GM18870 (cell line): Measurements from ENCODE around the gene EPB41L2.
"Not testable (repeated sequence)": the region's sequence is repeated elsewhere in the genome, so short reads cannot be mapped to it uniquely, and the experiment has no call there.

Source experiments
- ATAC-seq: cut with Tn5 transposase; IDR thresholded peaks from one replicate; pipeline ENCODE4 v1.9.1; 2021; ENCODE audit warnings: moderate library complexity; ENCODE audit not compliant: unreplicated experiment

EPB41L2 gene

DNA sequence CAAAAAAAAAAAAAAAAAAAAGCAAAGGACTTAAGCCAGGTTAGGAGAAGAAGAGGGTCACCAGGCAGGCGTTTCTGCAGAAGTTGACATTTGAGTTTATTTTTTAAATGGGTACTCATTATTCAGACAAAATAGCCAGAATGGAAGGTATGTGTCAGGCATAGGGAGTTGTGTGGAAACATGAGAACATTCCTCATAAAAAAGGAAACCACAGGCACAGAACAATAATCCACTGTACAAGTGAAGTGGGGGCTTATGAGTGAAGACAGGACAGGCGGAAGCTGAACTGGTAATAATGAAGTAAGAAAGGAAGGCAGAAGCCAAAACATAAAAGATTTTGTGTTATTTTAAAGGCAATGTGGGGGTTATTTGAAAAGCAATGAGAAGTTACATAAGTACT lies 104.6 kb downstream of the EPB41L2 start:
- ATAC-seq: no peak

DNA sequence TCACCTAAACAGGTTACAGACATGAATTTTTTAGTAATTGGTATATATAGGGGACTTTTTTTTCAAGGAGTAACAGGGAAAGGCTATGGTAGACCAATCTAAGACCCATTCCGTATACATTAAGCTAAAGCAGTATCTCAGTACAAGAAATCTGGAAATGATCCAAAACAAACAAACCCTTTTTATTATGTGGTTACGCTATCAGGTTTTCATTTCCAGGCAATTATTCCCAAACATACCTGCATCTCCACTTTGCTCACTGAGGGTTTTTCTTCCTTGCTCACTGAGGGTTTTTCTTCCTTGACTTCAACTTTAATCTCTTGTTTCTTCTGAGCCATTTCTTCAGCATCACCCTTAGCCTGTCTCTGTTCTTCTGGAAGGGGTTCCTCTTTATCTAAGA lies 107.3 kb downstream of the EPB41L2 start:
- no peak for ATAC-seq

DNA sequence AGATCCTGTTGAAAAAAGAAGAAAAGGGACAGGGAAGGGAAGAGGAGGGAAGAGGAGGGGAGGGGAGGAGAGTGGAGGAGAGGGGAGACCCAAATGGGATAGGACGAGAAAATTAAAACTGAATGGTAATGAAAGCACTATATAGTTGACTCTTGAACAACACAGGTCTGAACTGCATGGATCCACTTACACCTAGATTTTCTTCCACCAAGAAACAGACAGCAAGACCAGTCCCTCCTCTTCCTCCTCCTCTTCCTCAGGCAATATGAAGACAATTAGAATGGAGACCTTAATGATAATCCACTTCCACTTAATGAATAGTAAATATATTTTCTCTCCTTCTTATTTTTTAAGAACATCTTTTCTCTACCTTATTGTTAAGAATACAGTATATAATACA lies 113.5 kb downstream of the EPB41L2 start:
- ATAC-seq: no peak

DNA sequence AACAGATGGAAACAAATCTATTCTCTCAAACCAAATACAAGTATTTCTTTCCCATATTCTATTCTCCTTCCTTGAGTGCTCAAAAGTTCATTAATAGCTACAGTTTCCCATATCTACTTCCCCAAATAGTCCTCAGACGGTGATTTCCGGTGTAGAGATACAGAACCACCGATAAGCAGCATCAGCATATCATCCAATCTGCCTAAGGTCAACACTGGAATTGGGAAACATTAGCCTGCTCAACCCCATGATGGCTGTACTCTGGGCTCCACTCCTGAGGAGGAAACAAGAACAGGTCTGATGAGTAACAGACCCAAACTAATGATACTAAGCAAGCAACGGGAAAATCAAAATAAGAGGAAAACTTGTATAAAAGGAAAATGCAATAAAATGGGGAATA lies 115.6 kb downstream of the EPB41L2 start:
- ATAC-seq: no peak

DNA sequence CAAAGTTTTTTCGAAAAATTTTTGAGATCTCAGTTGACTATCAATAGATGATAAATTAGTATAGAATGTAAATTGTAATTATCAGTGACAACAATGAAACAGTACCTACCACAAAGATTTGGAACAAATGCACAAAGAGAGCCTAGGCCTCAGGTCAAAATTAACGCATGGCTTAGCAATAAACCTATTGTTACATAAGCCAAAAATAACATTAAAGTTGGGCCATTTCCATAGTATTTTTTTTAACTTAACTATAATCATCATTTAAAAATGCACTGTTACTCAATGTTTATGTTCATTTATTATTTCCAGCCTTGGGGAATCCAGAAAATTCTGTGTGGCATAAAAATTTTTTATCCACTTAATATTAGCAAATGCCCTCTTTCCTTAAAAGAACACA lies 117.0 kb downstream of the EPB41L2 start:
- ATAC-seq: no peak

DNA sequence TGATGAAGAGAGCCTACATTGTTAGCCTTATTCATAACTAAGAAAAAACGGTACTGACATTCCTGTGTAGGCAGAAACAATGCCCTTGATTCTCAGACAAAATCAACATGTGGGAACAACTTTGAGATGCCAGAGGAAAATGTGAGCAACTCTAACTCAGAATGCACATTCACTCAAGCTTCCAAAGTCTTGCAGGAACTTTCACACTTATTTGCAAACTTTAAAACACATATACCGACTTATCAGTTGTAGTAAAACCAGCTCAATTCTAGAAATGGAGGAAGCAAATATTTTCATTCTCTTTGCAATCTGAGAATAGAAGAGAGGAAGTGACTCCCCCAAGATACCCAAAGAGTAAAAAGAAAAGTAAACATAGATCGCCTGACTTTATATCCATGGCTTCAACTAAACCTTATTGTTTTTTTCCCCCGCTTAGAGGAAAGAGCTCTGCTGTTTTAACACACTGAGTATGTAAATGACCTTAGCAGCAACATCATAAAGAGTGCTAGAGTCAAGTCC lies 117.6 kb downstream of the EPB41L2 start:
- ATAC-seq: no peak

DNA sequence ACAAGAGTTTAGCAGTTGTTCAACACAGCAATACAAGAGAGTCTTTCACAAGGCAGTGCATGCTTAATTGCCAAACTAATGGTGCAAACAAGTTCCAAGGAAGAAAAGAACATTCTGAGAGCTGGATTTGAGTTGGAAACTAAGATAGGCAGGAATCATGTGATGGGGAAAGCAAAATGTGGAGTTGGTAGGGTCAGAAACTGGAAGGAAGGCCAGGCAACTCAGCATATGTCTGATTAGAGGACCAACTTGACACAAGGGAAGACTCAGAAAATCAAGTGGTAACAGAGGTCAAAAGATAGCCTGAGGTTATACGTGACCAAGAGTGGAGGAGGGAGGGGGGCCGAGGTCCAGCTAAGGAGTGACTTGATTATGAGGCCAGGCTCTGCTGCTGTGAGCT lies 118.6 kb downstream of the EPB41L2 start:
- ATAC-seq: no peak

DNA sequence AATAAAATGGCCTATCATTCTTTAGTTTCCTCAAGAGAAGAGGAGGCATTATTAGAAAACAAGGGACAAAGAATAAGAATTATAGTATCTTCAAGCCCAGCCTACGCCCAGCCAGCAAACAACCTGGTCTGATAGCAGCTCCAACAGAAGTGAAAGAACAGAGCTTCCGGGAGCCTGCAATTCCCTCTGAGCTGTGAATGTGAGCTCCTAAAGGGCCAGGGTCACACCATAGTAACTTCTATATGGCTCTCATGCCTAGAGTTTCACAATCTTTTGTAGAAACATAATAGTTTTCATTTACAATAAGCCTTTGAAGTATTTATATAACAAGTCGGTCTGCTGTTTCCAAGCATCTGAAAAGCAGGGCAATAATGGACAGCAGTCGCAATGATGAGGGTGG lies 119.3 kb downstream of the EPB41L2 start:
- ATAC-seq: no peak

DNA sequence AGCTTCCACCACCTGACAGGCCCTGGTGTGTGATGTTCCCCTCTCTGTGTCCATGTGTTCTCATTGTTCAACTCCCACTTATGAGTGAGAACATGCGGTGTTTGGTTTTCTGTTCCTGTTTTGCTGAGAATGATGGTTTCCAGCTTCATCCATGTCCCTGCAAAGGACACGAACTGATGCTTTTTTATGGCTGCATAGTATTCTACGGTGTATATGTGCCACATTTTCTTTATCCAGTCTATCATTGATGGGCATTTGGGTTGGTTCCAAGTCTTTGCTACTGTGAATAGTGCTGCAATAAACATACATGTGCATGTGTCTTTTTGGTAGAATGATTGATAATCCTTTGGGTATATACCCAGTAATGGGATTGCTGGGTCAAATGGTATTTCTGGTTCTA lies 120.3 kb downstream of the EPB41L2 start:
- not testable (repeated sequence) for ATAC-seq

DNA sequence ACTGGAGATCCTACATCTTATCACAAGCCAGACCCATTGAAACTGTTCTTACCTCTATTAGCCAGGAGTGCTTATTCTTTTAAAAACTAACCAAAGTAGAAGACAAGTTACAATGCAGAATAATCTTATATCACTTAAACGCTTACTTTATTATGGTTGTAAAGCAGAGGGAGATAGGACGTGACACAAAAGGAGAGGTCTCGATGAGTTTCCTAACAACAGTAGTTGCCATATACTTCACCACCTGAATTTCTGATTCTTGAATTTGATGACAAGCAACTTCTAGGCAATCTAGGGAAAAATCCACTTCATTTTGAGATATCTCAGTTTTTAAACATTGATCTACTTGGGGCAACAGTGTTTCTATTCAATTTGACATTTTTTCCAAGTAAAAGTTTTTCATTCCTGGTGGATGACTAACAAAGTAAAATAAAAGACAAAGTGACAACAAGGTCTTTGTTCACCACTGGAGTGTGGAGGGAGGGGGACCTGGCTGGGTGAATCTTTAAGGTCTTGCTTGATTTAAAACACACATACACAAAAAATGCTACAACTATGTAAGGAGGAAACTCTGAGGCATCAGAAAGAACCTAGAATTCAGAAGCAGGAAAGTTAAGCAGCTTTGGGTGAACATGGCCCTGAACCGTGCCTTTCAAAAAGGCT lies 125.0 kb downstream of the EPB41L2 start:
- no peak for ATAC-seq

DNA sequence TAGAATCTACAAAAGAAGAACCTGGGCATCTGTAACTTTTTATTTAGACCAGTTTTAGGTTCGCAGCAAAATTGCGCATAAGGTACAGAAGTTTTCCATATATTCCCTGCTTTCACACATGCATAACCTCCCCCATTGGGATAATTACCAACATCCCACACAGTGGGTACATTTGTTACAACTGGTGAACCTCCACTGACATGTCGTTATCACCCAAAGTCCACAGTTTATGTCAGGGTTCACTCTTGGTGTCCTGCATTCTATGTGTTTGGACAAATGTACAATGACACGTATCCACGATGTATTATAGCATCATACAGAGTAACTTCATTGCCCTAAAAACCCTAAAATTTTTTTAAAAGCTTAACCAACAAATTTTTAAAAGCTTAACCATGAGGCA lies 126.1 kb downstream of the EPB41L2 start:
- ATAC-seq: no peak

DNA sequence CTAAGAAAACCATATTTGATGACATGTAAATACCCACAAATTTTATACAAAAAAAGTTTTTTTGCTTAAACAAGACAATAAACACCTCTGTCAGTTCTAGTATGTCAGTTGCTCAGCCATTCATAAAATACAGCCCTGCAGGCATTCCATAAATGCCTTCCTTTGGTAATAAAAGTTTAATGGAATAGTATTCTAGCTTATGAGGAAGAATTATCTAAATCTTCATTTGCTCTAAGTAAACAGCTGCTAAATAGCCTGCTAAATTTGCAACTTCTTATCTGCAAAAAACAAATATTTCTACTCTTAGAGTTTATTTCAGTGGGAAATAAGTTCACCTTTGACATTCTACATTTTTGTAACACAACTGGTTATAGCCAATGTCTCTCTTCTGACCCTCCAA lies 127.1 kb downstream of the EPB41L2 start:
- no peak for ATAC-seq

DNA sequence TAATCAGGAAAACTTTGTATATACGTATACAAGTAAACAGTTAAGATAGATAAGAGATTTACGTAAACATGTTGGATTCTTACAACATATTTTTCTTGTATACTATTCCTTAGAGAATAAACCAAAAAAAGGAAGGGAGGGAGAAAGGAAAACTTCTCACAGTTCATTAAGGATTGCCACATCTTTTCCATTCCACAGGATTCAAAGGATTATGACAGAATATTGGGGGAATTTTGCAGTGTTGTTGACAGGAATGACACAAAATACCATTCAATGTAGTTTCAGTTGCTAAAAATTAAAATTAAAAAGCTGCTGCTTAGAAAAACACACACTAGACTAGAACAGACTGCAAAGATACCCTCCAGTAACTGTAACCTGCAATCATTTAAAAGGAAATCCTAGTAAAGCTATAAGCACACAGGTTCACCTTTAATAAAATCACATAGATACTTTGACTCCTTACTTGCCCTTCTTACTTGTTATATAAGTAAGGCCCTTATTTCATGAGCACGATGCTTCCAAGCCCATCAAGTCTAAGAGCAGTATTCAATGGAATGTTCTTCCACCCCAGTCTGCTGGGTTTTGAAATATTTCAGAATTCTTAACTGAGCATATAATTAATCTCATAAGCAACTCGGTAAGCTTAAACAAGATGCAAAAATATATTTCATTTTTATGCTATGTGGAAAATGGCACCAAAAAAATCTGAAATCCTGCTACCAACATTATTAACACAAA lies 128.0 kb downstream of the EPB41L2 start:
- no peak for ATAC-seq

DNA sequence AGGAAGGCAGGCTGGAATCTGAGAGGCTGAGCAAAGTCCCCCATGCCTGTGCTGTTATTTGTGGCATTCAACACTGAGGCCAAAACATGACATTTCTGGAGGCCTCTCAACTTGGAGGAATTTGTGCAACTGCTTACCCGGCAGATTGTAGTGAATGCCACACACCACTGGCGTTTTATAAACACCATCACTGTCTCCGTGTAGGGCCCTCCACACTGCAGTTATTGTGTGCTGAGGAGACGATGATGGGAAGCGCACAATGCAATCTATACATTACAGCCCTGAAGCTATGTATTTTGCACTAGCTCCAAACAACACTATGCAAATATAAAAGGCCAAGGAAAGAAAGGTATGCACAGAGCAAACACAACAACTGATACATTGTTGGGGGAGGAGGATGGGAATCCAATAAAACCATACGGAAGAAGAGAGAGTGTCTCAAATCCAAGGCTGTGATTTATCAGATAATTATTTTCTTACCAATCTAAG lies 129.3 kb downstream of the EPB41L2 start:
- no peak for ATAC-seq

DNA sequence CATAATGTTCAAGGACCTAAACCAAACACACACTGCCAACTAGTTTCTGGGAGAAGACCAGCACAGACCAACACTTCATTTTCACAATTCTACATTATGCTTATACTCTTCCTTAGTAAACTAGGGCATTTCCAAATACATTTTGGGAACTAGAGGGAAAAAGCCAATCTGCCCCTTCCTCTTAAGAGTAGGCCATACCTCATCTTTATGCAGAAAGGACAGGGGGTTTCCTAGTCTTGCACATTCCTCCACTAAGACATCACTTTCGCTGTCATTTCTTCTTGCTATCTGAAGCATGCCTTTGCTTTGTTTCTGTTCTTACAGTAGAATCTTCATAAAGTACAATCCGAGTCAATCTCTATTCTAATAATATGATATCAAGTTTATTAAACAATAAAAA lies 130.1 kb downstream of the EPB41L2 start:
- no peak for ATAC-seq

DNA sequence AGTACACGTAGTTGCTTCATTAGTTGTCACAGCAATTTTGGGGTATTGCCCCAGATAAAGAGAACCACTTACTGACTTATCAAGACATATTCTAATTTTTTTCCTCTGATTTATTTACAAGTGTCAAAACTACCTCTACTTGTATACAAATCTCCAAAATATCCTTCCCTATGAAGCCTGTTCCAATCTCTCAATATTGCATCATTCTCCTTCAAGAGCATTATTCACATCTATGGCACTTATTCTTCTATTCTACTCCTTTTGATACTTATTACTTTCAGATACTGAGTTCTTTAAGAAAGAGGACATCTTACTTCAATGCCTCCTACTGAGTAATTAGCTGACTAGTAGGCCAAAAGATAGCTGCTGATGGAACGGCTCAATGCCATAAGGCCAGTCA lies 130.6 kb downstream of the EPB41L2 start:
- no peak for ATAC-seq

DNA sequence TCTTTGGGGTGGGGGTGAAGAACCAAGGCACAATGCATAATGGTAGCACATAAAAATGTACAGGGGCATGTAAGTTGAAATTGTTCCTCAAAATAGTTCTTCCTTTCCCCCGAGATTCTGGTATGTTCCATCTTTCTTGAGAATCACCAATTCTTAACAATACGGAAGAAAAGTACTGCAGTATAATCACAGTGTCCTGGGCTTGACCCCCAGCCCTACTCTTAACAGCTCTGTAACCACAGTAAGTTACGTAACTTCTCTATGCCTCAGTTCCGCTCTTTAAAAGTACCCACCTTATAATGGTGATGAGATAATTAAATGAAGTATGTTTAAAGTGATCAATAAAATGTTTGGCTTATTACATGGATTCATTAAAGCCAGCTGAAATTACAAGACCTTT lies 131.4 kb downstream of the EPB41L2 start:
- ATAC-seq: no peak

DNA sequence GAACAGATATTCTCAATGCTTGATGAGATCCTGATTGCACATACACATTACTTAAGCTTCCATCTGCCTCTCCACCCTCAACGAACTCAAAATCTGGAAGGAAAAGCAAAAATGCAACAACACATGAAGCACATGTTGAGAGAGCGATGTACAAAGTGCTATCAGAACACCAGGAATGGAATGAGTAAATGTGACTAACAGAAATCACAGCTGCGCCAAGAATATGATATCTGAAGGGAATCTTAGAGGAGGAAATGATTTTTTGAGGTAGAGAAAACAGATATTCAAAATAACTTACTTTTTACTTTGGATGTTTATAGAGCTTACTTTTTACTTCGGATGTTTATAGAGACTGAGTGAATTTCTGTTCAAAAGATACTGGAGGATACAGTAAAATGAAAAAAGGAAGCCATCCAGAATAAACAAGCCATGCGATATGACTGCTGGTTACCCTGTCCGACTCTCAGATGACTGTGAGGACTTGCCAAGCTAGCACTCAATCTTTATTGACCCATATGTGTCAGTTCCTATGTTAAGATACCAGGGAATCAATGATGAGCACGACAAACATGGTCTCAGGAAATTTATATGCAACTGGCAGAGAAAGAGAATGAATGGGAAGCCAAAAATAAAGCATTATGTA lies 133.9 kb downstream of the EPB41L2 start:
- ATAC-seq: no peak

DNA sequence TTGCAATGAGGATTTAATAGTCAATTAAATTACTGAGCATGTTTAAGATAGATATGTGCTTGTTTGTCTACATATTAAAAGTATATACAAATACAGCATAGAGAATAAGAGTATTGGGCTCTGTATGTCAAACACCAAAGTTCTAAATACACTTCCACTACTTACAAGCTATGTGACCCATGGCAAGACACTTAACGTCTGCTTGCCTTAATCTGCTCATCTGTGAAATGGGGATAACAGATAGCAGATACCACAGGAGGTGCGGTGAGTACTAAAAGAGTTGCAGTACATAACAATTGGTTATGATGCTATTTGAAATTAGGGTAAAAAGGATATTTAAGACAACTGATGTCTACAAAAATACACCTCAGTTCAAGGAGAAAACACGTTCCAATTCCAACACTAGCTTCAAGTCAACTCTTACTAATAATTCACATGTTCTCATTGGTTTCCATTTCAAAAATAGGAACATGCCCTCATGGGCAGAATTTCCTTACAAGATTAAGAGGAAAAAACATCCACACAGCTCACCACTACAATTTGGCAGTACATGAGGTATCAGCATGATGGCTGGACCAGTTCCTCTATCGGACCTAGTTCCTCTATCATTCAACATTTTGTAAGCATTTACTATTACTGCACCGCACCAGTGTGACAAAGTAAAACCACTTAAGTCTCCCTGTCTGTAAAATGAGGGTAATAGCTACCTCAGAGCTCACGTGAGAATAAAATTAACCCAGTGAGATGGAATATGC lies 134.7 kb downstream of the EPB41L2 start:
- ATAC-seq: no peak

DNA sequence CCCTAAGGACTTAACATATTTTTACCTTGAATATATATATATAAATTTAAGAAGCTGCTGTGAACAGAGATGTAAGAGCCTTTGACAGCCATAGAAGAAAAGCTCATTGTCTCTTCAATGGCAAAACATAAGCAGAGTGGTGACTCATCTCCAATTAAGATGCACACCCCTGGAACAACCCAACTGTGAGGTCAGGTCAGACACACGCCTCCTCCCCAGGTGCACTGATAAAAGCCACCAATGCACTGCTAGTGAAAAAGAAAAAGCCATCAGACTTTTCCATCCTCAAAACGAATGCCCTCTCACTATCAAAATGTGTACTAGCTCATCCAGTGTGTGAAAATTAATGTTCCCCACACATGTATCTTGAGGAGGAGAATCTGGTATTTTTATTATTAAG lies 135.7 kb downstream of the EPB41L2 start:
- ATAC-seq: no peak

DNA sequence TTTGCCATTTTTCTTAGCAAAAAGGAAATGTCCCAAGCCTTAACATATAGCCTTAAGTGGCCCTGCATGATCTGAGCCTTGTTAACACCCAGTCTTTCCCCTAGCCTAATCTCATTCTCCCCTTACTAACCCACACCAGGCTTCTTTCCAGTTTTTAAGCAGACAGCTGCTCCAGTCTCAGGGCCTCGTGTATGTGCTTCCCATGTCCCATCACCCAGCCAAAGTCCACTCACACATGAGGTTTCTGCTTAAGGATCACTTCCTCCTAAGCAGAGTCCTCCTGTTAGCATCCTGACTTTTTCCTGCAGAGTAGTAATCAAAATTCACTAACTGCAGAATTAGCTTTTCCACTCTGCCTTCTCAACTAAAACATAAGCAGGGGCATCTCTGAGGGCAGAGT lies 139.7 kb downstream of the EPB41L2 start:
- ATAC-seq: no peak
